ENCODE data around the gene ARFGAP1. TPM values are rescaled to one million over a fixed set of nuclear protein-coding genes. Genes with fewer than 3 reads are reported as not detected.

The ARFGAP1 gene
- polyA plus RNA-seq (2011; rRNA removed) (41.0 and 43.5 TPM in 2 replicates), polyA plus RNA-seq (2017; fragmentation: RNase III; extraction: RNeasy Plus Mini Kit Qiagen cat#74134 plus additional on column Dnase treatment) (89.4 to 106 TPM (median 102 TPM) in 3 replicates), polyA minus RNA-seq (2011; rRNA and poly(A)+ RNA removed) (36.9 and 58.2 TPM in 2 replicates)
- polyA plus RNA-seq (2012; cell fraction: cytosol; rRNA removed) = 63.2 and 87.0 TPM in 2 replicates
- 528 and 670 TPM in 2 replicates for polyA plus RNA-seq (2012; cell fraction: nucleus; rRNA removed)

- ChIA-PET POLR2A (interaction anchor here (0.6 to 2.1 kb wide), 5 partner anchors 12 to 49 kb away, joined by 3 to 12 read pairs (median 4); partner anchors contain the start of gene BIRC7), CTCF (interaction anchor here (0.7 to 30.4 kb wide), 11 partner anchors 8 to 58 kb away, joined by 3 to 401 read pairs (median 4); partner anchors contain the start of genes BIRC7 and NKAIN4)
- no peaks in the 10 kb centered on the region for H3K9me3 ChIP-seq
- FAIRE-seq (no peak), DNase-seq (ENCODE audit: low read depth in 1 of 2, low spot score in 1 of 2) (peak; percentile 86 to 88), ATAC-seq (peak; percentile 90 to 95)
- peaks cover 23% of the 10 kb centered on the region; the same call in 2 of the 3 replicates for H3K4me1 ChIP-seq
- TF ChIP-seq RFX5 (IDR thresholded peaks at IDR 0.05) (no peak), HOXA7 (CRISPR knock-in tag; IDR thresholded peaks at IDR 0.05) (no peak), PHF8 (IDR thresholded peaks at IDR 0.05; ENCODE audit: borderline replicate concordance, low read depth) (peak; percentile 60; the same call in 1 of the 2 replicates), SMC3 (IDR thresholded peaks at IDR 0.05) (no peak), EHF (CRISPR knock-in tag; IDR thresholded peaks at IDR 0.05) (no peak), POLR2A (IDR thresholded peaks at IDR 0.05; ENCODE audit: low read length) (peak; percentile 78), MAX (IDR thresholded peaks at IDR 0.05) (peak; percentile 46), BCL3 (IDR thresholded peaks at IDR 0.05) (0 out of 3 replicates have a peak, but pooled peaks have one; percentile 61), MYC (IDR thresholded peaks at IDR 0.05; ENCODE audit: borderline replicate concordance, low read length) (0 out of 2 replicates have a peak, but pooled peaks have one; percentile 46), REST (IDR thresholded peaks at IDR 0.05) (peak; percentile 49; the same call in 1 of the 2 replicates), JUN (IDR thresholded peaks at IDR 0.05) (peak; percentile 30 to 78; a peak in 3 of 5 replicates), GATA3 (IDR thresholded peaks at IDR 0.05; ENCODE audit: borderline replicate concordance) (no peak), MAZ (IDR thresholded peaks at IDR 0.05; ENCODE audit: borderline replicate concordance, low read depth, low read length) (no peak), HDAC2 (IDR thresholded peaks at IDR 0.05) (no peak), CHD4 (IDR thresholded peaks at IDR 0.05; ENCODE audit: borderline replicate concordance) (no peak), CHD2 (IDR thresholded peaks at IDR 0.05; ENCODE audit: low read length, partially characterized antibody) (peak; percentile 66)
- peak within 1 kb of the TSS; percentile 86 for H3K4me3 ChIP-seq
- WGBS (ENCODE audit: missing lambda C conversion rate) = 3% methylated on average over 5 of the region's 97 CpGs
- H3K4me2 ChIP-seq = peak within 1 kb of the TSS; percentile 92
- peak within 1 kb of the TSS; percentile 86 to 98 for H3K27ac ChIP-seq
Observed at GRCh38 chr20:63272105-63273058, at the start of gene ARFGAP1. TSS of gene ARFGAP1 (plus strand) at chr20:63272813. CDS start at chr20:63275581, 2,768 bp downstream.

- FAIRE-seq (no peak), DNase-seq (ENCODE audit: low read depth in 1 of 2, low spot score in 1 of 2) (peak; percentile 48 to 62)
- WGBS (ENCODE audit: missing lambda C conversion rate) = 35% methylated on average over 12 of the region's 12 CpGs
- no peak for TF ChIP-seq RCOR1 (IDR thresholded peaks at IDR 0.05; ENCODE audit: low read depth, low read length)
- TF ChIP-seq RFX5 (IDR thresholded peaks at IDR 0.05) = no peak
- peak; percentile 95 to 97 for TF ChIP-seq RAD21 (conservative IDR thresholded peaks at IDR 0.05 in 1 of 2, IDR thresholded peaks at IDR 0.05 in 1 of 2)
- no peak for TF ChIP-seq NPAS2 (CRISPR knock-in tag; IDR thresholded peaks at IDR 0.05; ENCODE audit: borderline replicate concordance)
- TF ChIP-seq POLR2A (IDR thresholded peaks at IDR 0.05; ENCODE audit: low read length) = no peak
- TF ChIP-seq EHF (CRISPR knock-in tag; IDR thresholded peaks at IDR 0.05) = no peak
- no peak for TF ChIP-seq TP53 (CRISPR knock-in tag; IDR thresholded peaks at IDR 0.05)
- TF ChIP-seq MAX (IDR thresholded peaks at IDR 0.05) = peak; percentile 30; the same call in 1 of the 2 replicates
- no peak for TF ChIP-seq EHMT2 (IDR thresholded peaks at IDR 0.05; ENCODE audit: low read depth)
- TF ChIP-seq ATOH8 (CRISPR knock-in tag; IDR thresholded peaks at IDR 0.05; ENCODE audit: low read depth) = no peak
- TF ChIP-seq MAZ (IDR thresholded peaks at IDR 0.05; ENCODE audit: borderline replicate concordance, low read depth, low read length) = no peak
- TF ChIP-seq E2F6 (IDR thresholded peaks at IDR 0.05; ENCODE audit: borderline replicate concordance, low read depth) = no peak
- TF ChIP-seq JUNB (IDR thresholded peaks at IDR 0.05) = no peak
Observed at GRCh38 chr20:63223121-63223825, 49.3 kb upstream of the ARFGAP1 start.

More at GRCh38 chr20:63223121-63223825, 49.3 kb upstream of the ARFGAP1 start:
- Histone ChIP-seq H3K4me2 (peak overlapping the region; percentile 64), H3K27ac (peak overlapping the region; percentile 89 to 99; a peak in 5 of 6 replicates), H3K4me3 (no peak overlapping the region), H3K4me1 (peaks cover 43% of the 10 kb centered on the region), H3K9me3 (no peaks in the 10 kb centered on the region)
- CTCF ChIA-PET = interaction anchor here (0.7 to 7.2 kb wide), 48 partner anchors 9 to 1170 kb away, joined by 3 to 401 read pairs (median 6); partner anchors contain the start of genes ARFGAP1, BIRC7, COL20A1 and NKAIN4
- ATAC-seq = peak; percentile 46 to 66; a peak in 4 of 6 replicates
- POLR2A ChIA-PET = interaction anchor here (1.1 to 2.2 kb wide), 5 partner anchors 10 to 49 kb away, joined by 3 to 14 read pairs (median 12); partner anchors contain the start of genes ARFGAP1 and BIRC7
